Ishikawa (cell line): Measurements from ENCODE around the gene CHAF1B.

Experiments used
- CEBPB ChIP-seq: IDR thresholded peaks from 2 replicates; pipeline ENCODE4 v1.6.1; 2012
- CREB1 ChIP-seq: IDR thresholded peaks from 2 replicates; pipeline ENCODE4 v1.6.1; 2012; ENCODE audit warnings: low read depth
- EGR1 ChIP-seq: IDR thresholded peaks from 2 replicates; pipeline ENCODE4 v1.6.1; 2012
- FOXM1 ChIP-seq: IDR thresholded peaks from 2 replicates; pipeline ENCODE4 v1.6.1; 2012; ENCODE audit warnings: low read depth, borderline replicate concordance
- NFIC ChIP-seq: IDR thresholded peaks from 2 replicates; pipeline ENCODE4 v1.6.1; 2012
- RAD21 ChIP-seq: IDR thresholded peaks from 2 replicates; pipeline ENCODE4 v1.6.1; 2012; ENCODE audit warnings: low read depth
- TAF1 ChIP-seq: IDR thresholded peaks from 2 replicates; pipeline ENCODE4 v1.6.1; 2012; ENCODE audit warnings: low read depth, mild to moderate bottlenecking
- TCF12 ChIP-seq: IDR thresholded peaks from 2 replicates; pipeline ENCODE4 v1.6.1; 2012; ENCODE audit warnings: low read depth
- TEAD4 ChIP-seq: IDR thresholded peaks from 2 replicates; pipeline ENCODE4 v1.6.1; 2012
- YY1 ChIP-seq: IDR thresholded peaks from 2 replicates; pipeline ENCODE4 v1.6.1; 2012; ENCODE audit warnings: low read depth
- ZBTB7A ChIP-seq: IDR thresholded peaks from 2 replicates; pipeline ENCODE4 v1.6.1; 2012; ENCODE audit warnings: low read depth
- TF ChIP-seq, protein P1 (sequence below): IDR thresholded peaks from 2 replicates; pipeline ENCODE4 v1.6.1; 2012
- TF ChIP-seq, protein P2 (sequence below): IDR thresholded peaks from 2 replicates; pipeline ENCODE4 v1.6.1; 2012
- TF ChIP-seq, protein P3 (sequence below): IDR thresholded peaks from 2 replicates; pipeline ENCODE4 v1.6.1; 2012; ENCODE audit warnings: low read depth, mild to moderate bottlenecking

Gene CHAF1B

DNA sequence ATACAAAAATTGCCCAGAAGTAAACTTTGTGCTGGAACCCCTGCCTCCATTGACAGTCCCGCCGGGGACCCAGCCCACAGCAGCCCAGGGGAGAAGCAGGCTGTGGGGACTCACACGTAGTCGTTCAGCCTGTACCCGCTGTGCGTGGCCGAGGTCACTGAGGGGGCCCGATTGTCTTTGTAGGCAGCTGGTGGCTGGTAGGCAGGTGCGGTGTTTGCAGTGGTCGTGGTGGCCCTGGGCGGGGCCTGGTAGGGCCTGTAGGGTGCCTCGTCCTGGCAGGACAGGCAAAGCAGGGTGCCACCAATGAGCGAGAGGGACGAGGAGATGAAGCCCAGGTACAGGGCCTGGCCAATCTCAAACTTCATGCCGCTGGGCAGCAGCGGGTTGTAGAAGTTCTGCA, 75.7 kb downstream of the CHAF1B start:
- TF ChIP-seq, protein P1, sequence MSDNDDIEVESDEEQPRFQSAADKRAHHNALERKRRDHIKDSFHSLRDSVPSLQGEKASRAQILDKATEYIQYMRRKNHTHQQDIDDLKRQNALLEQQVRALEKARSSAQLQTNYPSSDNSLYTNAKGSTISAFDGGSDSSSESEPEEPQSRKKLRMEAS = no peak
- TF ChIP-seq, protein P2, sequence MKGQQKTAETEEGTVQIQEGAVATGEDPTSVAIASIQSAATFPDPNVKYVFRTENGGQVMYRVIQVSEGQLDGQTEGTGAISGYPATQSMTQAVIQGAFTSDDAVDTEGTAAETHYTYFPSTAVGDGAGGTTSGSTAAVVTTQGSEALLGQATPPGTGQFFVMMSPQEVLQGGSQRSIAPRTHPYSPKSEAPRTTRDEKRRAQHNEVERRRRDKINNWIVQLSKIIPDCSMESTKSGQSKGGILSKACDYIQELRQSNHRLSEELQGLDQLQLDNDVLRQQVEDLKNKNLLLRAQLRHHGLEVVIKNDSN = no peak
- TF ChIP-seq CEBPB (no peak), FOXM1 (no peak)

DNA sequence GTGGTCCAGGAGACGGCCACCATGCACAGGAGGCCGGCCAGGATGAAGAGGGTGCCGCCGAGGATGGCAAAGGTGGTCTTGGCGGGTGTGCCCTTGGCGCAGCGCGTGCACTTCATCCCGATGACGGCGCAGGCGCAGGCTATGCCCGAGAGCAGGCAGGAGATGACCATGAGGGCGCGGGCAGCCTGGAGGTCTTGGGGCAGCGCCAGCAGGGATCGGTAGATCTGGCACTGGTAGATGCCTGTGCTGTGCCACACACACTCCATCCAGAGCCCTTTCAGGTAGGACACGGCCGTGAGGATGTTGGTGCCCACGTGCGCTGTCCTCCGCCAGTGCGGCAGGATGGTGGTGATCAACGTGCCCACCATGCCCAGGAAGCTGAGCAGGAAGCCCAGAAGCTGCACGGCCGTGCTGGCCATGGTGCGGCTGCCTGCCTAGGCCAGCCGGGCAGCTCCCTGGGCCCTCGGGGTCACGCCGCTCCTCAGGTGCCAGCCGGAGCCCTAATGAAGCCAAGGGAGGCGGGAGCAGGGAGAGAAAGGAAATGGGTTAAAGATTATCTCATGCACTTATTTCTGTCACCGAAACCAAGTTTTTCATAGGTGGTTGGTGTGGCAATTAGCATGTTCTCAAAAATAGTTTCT, 76.2 kb downstream of the CHAF1B start:
- TF ChIP-seq, protein P2 = no peak
- TF ChIP-seq FOXM1 = no peak
- no peak for TF ChIP-seq ZBTB7A
- TF ChIP-seq TEAD4 = no peak
- TF ChIP-seq, protein P1 = no peak
- no peak for TF ChIP-seq CEBPB
- no peak for TF ChIP-seq EGR1
- TF ChIP-seq NFIC = no peak
- no peak for TF ChIP-seq CREB1

DNA sequence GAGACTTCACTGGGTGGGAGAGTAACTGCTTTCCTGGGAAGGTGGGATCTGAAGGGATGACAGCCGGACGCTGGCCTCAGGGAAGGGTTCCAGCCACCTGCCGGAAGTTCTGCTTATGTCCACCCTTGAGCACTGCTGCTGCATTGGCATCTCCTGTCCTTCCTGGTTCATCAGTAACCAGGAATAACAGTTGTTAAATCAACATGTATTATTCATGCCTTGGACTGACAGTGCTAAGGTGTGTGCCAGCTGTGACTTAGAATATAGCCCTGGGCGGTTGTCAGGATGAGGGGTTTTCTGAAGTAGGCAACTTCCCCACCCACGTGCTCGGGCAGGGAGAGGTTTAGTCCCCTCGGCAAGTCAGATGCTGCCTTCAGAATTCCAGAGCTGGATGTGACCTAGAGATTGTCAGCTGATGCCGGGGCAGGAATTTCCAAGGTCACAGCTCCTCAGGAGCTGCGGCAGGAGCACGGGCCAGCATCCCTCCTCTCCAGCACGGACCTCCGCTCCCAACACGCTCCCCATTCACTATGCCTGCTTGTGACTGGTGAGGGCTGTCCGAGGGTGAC, 76.8 kb downstream of the CHAF1B start:
- TF ChIP-seq NFIC (no peak), CREB1 (no peak), CEBPB (no peak), TAF1 (no peak), TEAD4 (no peak)
- TF ChIP-seq, protein P3, sequence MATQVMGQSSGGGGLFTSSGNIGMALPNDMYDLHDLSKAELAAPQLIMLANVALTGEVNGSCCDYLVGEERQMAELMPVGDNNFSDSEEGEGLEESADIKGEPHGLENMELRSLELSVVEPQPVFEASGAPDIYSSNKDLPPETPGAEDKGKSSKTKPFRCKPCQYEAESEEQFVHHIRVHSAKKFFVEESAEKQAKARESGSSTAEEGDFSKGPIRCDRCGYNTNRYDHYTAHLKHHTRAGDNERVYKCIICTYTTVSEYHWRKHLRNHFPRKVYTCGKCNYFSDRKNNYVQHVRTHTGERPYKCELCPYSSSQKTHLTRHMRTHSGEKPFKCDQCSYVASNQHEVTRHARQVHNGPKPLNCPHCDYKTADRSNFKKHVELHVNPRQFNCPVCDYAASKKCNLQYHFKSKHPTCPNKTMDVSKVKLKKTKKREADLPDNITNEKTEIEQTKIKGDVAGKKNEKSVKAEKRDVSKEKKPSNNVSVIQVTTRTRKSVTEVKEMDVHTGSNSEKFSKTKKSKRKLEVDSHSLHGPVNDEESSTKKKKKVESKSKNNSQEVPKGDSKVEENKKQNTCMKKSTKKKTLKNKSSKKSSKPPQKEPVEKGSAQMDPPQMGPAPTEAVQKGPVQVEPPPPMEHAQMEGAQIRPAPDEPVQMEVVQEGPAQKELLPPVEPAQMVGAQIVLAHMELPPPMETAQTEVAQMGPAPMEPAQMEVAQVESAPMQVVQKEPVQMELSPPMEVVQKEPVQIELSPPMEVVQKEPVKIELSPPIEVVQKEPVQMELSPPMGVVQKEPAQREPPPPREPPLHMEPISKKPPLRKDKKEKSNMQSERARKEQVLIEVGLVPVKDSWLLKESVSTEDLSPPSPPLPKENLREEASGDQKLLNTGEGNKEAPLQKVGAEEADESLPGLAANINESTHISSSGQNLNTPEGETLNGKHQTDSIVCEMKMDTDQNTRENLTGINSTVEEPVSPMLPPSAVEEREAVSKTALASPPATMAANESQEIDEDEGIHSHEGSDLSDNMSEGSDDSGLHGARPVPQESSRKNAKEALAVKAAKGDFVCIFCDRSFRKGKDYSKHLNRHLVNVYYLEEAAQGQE = no peak

DNA sequence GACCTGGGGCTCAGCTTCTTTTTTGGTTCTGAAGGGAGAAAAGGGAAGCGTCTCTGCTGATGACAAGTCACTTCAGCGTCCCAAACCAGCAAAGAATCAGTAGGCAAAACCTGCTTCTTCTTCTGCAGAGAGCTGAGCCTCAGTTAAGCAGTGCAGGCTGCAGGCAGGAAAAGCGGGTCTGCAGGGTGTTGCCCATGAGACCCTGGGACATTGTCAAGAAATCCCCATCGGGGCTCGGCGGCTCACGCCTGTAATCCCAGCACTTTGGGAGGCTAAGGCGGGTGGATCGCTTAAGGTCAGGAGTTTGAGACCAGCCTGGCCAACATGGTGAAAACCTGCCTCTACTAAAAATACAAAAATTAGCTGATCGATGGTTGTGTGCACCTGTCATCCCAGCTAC, 78.0 kb downstream of the CHAF1B start:
- TF ChIP-seq FOXM1 (no peak), YY1 (no peak), EGR1 (no peak), RAD21 (no peak), CEBPB (no peak), NFIC (no peak), CREB1 (no peak), TCF12 (no peak)
- TF ChIP-seq, protein P2 = no peak
- TF ChIP-seq, protein P3 = no peak
- TF ChIP-seq, protein P1 = no peak

DNA sequence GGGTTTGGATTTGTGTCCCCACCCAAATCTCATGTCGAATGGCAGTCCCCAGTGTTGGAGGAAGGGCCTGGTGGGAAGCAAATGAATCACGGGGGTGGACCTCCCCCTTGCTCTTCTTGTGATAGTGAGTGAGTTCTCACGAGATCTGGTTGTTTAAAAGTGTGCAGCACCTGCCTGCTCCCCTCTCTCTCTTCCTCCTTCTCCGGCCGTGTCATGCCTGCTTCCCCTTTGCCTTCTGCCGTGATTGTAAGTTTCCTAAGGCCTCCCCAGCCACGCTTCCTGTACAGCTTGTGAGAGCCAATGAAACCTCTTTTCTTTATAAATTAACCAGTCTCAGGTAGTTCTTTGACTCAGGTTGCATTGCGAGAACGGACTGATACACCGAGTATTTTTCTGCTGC, 78.8 kb downstream of the CHAF1B start:
- TF ChIP-seq, protein P1 = no peak
- no peak for TF ChIP-seq CREB1
- no peak for TF ChIP-seq FOXM1
- TF ChIP-seq TEAD4 = no peak
- TF ChIP-seq, protein P3 = no peak
- no peak for TF ChIP-seq TAF1
- no peak for TF ChIP-seq TCF12
- no peak for TF ChIP-seq CEBPB
- TF ChIP-seq, protein P2 = no peak
- TF ChIP-seq EGR1 = no peak
- TF ChIP-seq YY1 = no peak
- TF ChIP-seq ZBTB7A = no peak
